NCI-H524 treated with DMSO at 0.1 percent for 48 hours (cell line): ENCODE measurements around the gene SCAMP4.

ENCODE experiments used
- DNase-seq: peaks from one replicate; lab custom pipeline; 2025; lab: John Stamatoyannopoulos, UW

SCAMP4 gene

GRCh38 chr19:1938071-1938470 is 32.9 kb downstream of the SCAMP4 start:
- DNase-seq = no peak

GRCh38 chr19:1941146-1942077 is 36.2 kb downstream of the SCAMP4 start, which contains the start of gene CSNK1G2:
TSS of gene CSNK1G2 (plus strand) at chr19:1941172. CDS start at chr19:1969773, 28,601 bp downstream.
- DNase-seq = no peak

- no peak for DNase-seq
These were observed 37.1 kb downstream of the SCAMP4 start for GRCh38 chr19:1942078-1942933.

GRCh38 chr19:1942934-1943555 is 37.8 kb downstream of the SCAMP4 start:
- no peak for DNase-seq

GRCh38 chr19:1943661-1944087 is 38.5 kb downstream of the SCAMP4 start:
- DNase-seq = no peak

GRCh38 chr19:1944088-1944915 is 39.1 kb downstream of the SCAMP4 start:
- DNase-seq = no peak

GRCh38 chr19:1944916-1945561 is 39.8 kb downstream of the SCAMP4 start:
- DNase-seq = no peak

- no peak for DNase-seq
These were observed 40.7 kb downstream of the SCAMP4 start for GRCh38 chr19:1945899-1946298.

GRCh38 chr19:1947651-1948209 is 42.5 kb downstream of the SCAMP4 start:
- no peak for DNase-seq

- DNase-seq = no peak
These were observed 44.3 kb downstream of the SCAMP4 start for GRCh38 chr19:1949304-1950101.

- DNase-seq = no peak
These were observed 45.4 kb downstream of the SCAMP4 start for GRCh38 chr19:1950640-1951039.

GRCh38 chr19:1952635-1953034 is 47.4 kb downstream of the SCAMP4 start:
- DNase-seq = no peak

- no peak for DNase-seq
These were observed 47.8 kb downstream of the SCAMP4 start for GRCh38 chr19:1953037-1953436.

GRCh38 chr19:1953441-1954094 is 48.4 kb downstream of the SCAMP4 start:
- DNase-seq = no peak

GRCh38 chr19:1954532-1954933 is 49.3 kb downstream of the SCAMP4 start:
- DNase-seq = no peak

- no peak for DNase-seq
These were observed 50.2 kb downstream of the SCAMP4 start for GRCh38 chr19:1955171-1956121.

GRCh38 chr19:1956122-1956494 is 50.9 kb downstream of the SCAMP4 start:
- DNase-seq = no peak
